Measurements from ENCODE around the gene FAM83F.

FAM83F gene

DNA sequence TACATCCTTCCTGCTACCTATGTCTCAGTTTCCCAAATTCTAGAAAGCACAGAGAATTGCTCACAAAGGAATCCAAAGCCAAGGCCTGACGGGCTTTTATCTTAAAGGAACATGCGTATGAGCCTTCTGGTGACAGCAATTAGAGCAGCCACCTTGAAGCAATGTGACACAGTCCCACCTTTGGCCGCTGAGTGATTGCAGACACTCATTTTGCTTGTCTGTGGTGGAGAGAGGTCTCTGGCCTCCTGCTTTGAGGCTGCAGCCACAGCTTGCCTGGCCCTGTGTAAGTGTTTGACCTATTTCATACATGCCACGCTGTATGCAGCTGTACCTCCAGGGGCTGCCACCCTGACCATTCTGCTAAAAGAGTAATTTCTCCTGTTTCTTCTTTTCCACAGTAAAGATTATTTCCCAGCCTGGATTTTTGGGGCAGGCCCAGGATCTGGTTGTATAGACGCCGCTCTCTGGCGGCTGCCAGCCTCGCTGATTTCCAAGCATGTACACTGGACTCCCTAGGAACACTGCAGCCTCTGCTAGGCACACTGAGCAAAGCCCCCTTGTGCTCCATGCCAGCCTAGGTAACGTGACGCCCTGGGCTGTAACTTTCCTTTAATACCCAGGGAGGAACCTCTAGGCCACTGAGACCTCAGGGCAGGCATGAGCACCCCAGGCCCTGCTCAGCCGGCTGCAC lies 35.7 kb upstream of the FAM83F start:
- no peak overlapping the region for H3K4me3 Mint-ChIP-seq

DNA sequence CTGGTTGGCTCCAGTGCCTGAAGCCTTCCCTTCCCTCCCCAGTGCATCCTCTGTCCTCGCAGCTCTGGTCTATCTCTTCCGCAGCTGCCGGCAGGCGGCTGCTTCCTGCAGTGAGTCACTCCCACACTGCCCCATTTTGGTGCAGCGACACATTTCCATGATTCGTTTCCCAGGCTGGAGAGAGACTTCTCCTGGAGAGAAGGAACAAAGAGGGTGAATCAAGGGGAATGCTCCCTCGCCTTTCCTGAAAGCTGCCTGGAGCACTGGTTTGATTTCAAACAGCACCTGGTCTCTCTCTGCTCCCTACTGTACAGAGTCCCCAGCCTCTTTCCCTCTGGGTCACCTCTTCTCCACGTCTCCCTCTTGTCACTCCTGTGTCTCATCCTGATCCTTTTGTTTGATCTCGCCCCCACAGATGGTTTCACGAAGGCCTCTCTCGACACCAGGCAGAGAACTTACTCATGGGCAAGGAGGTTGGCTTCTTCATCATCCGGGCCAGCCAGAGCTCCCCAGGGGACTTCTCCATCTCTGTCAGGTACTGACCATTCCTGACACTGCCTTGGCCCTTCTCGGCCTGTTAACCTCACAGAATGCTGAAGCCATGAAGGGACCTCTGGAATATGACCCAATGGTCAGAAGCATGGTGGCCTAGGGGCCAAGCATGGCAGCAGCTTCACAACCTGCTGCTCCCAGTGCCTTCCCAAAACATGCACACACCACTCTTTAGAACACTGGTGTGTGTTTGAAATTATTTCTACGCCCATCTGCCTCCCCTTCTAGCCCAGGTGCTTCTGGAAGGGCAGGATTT lies 34.9 kb upstream of the FAM83F start, which contains the start of gene TMA7B:
Gene TMA7B (plus strand): TSS at position 758 of the 808 bp plus-strand sequence. CDS start 3,978 bp downstream, outside the sequence.
- H3K27me3 Mint-ChIP-seq = no peaks in the 10 kb centered on the region
- peak within 1 kb of the TSS; percentile 40 for H3K4me3 Mint-ChIP-seq
- H3K36me3 Mint-ChIP-seq (ENCODE audit: low read depth) = peaks cover 87% of the 10 kb centered on the region
- H3K4me1 Mint-ChIP-seq (ENCODE audit: low read depth) = peaks cover 82% of the 10 kb centered on the region
- DNase-seq = peak; percentile 63
- no peaks in the 10 kb centered on the region for H3K9me3 Mint-ChIP-seq
- H3K27ac Mint-ChIP-seq = peak within 1 kb of the TSS; percentile 81

More for the DNA sequence above, 35.7 kb upstream of the FAM83F start:
- Mint-ChIP-seq H3K4me1 (ENCODE audit: low read depth) (peaks cover 85% of the 10 kb centered on the region), H3K27me3 (no peaks in the 10 kb centered on the region), H3K9me3 (no peaks in the 10 kb centered on the region), H3K27ac (no peak overlapping the region), H3K36me3 (ENCODE audit: low read depth) (peaks cover 85% of the 10 kb centered on the region)
- DNase-seq = no peak

DNA sequence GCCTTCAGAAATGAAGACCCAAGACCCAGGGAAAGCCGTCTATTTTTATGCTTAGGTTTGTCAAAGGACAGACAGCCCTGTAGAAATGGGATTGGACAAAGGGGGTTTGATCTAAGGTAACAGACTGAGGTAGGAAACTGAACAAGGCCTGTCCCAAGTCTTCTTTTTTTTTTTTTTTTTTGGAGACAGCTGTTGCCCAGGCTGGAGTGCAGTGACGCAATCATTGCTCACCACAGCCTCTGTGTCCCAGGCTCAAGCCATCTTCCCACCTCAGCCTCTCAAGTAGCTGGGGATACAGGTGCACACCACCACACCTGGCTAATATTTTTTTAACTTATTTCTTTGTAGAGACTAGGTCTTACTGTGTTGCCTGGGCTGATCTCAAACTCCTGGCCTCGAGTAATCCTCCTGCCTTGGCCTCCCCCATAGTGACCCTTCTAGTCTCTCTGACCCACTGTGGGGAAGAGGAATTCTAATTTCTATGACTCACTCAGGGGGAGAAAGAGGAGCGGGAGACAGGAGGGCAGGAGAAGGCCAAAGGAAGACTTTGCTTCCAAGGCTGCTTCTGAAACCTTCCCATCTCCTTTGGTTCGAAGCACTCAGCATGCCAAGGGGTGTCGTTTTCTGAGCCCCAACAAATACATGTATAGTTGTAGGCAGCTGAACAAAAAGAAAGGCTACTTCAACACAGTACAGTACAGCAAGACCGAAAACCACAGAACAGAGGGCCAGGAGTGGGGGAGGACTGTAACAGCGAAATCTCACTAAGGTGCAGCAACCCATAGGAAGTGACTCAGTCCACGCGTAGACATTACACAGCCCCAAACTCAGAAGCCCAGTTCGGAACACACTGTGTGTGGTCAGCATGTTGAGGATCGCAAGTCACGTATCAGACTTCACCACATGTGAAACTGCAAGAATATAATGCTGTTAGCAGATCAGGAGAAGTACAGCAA lies 33.7 kb upstream of the FAM83F start:
- DNase-seq = peak; percentile 72
- Mint-ChIP-seq H3K27me3 (no peaks in the 10 kb centered on the region), H3K4me1 (ENCODE audit: low read depth) (peaks cover 77% of the 10 kb centered on the region), H3K4me3 (peak overlapping the region; percentile 40), H3K36me3 (ENCODE audit: low read depth) (peaks cover 87% of the 10 kb centered on the region), H3K27ac (peak overlapping the region; percentile 81), H3K9me3 (no peaks in the 10 kb centered on the region)

DNA sequence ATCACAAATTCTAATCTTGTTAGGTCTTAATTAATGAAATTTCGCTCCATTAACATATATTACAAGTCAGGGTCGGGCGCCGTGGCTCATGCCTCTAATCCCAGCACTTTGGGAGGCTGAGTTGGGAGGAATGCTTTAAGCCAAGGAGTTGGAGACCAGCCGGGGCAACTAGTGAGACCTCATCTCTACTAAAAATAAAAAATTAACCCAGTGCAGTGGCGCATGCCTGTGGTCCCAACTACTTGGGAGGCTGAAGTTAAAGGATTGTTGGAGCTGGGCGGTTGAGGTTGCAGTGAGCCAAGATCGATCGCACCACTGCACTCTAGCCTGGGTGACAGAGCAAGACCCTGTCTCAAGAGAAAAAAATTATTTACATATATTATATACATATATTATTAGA lies 32.7 kb upstream of the FAM83F start:
- DNase-seq = no peak
- H3K27ac Mint-ChIP-seq = peak overlapping the region; percentile 81
- H3K9me3 Mint-ChIP-seq = no peaks in the 10 kb centered on the region
- peaks cover 90% of the 10 kb centered on the region for H3K36me3 Mint-ChIP-seq (ENCODE audit: low read depth)
- H3K4me1 Mint-ChIP-seq (ENCODE audit: low read depth) = peaks cover 77% of the 10 kb centered on the region
- H3K27me3 Mint-ChIP-seq = no peaks in the 10 kb centered on the region
- peak overlapping the region; percentile 40 for H3K4me3 Mint-ChIP-seq

DNA sequence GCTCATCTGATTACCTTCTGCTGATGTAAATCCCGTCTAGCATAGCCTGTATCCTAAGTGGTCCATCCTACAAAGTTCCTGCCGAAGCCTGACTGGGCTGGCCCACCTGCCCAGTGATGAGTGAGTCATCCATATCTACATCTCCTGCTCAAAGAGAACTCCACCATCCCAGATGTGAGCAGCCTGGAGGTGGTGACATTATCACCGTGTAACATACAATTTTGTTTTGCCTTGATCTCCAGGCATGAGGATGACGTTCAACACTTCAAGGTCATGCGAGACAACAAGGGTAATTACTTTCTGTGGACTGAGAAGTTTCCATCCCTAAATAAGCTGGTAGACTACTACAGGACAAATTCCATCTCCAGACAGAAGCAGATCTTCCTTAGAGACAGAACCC lies 29.0 kb upstream of the FAM83F start:
- Mint-ChIP-seq H3K27me3 (no peaks in the 10 kb centered on the region), H3K36me3 (ENCODE audit: low read depth) (peaks cover 90% of the 10 kb centered on the region), H3K4me1 (ENCODE audit: low read depth) (peaks cover 42% of the 10 kb centered on the region), H3K9me3 (no peaks in the 10 kb centered on the region), H3K27ac (peak overlapping the region; percentile 66), H3K4me3 (no peak overlapping the region)
- no peak for DNase-seq

DNA sequence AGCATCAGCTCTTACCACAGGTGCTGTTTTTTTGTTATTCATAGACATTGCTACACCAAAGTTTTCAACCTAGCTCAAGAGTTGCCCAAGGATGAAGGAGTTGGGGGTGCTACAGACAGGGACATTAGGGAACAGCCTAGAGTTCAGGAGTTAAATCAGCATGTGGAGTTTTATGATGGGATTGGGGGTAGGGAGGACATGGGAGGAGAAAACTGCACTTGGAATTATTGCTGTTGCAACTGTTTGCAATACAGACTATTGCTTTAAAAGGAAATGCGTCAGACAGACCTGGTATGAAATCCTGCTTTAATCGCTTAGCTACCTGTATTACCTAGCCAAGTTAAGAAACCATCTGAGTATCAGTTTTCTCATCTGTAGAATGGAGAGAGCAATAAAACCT lies 28.3 kb upstream of the FAM83F start:
- Mint-ChIP-seq H3K4me1 (ENCODE audit: low read depth) (peaks cover 35% of the 10 kb centered on the region), H3K9me3 (no peaks in the 10 kb centered on the region), H3K4me3 (no peak overlapping the region), H3K36me3 (ENCODE audit: low read depth) (peaks cover 92% of the 10 kb centered on the region), H3K27me3 (no peaks in the 10 kb centered on the region), H3K27ac (peak overlapping the region; percentile 77)
- no peak for DNase-seq

DNA sequence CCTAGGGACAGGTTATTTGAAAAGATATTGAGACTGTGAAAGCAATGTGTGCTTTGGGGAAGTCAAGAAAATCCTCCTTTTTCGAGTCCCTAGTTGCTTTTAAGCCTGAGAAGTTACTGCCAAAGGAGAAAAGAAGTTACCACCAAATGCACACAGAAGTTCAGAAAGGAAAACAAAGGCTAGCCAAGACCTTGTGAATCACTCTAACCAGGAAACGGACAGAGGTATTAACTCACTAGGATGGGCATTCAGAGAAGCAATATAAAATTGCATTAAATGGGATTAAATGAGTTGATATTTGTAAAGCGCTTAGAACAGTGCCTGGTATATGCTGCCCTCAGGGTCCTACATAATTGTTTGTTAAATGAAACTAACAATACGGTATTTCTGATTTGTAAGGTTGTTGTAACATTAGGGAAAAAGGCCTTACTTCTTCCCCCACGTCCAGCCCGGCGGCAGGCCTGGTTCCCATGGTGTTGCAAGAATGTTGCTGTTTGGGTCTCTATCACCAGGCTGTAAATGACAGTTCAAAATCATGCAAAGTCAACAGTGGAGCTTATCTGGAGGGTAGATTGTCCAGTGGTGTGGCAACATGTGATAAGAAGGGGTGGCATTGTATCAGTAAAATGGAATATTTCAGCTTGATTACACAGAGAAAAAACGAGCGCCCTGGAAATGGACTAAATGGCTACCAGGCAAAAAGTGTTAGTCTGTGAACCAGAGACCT lies 27.5 kb upstream of the FAM83F start:
- Mint-ChIP-seq H3K4me3 (no peak overlapping the region), H3K27me3 (no peaks in the 10 kb centered on the region), H3K36me3 (ENCODE audit: low read depth) (peaks cover 94% of the 10 kb centered on the region), H3K4me1 (ENCODE audit: low read depth) (peaks cover 28% of the 10 kb centered on the region), H3K9me3 (no peaks in the 10 kb centered on the region), H3K27ac (peak overlapping the region; percentile 77)
- DNase-seq = no peak

DNA sequence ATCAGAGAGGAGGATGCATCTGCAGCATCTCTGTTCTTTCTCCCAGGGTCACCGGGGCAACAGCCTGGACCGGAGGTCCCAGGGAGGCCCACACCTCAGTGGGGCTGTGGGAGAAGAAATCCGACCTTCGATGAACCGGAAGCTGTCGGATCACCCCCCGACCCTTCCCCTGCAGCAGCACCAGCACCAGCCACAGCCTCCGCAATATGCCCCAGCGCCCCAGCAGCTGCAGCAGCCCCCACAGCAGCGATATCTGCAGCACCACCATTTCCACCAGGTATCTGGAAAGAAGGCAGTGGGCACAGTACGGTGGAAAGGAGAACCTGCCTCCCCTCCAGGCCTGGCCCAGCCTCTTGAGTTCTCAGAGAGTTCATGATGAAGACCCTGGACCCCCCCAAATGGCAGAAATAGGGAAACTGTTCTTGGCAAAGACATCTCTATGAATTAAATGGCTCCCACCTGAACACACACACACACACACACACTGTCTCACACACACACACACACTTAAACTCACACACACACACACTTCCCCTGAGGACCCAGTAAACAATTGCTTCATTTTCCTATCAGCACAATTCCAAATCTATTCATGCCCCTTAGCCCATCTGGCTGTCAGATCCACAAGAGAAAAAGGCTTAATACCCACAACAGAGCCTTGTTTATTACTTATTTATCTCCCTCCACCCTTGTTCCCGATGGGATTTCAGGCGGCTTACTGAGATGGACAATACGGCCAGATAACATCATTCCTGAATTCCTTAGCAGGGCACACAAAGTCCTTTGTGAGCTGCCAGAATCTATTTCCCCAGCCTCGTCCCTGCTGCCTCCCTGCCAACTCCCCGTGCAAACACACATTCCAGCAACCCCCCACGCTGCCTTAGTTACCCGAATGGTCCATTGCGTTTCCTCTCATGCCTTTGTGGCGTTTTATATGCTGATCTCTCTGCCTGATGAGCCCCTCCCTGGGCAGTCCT lies 26.5 kb upstream of the FAM83F start:
- peaks cover 98% of the 10 kb centered on the region for H3K36me3 Mint-ChIP-seq (ENCODE audit: low read depth)
- H3K9me3 Mint-ChIP-seq = no peaks in the 10 kb centered on the region
- H3K27ac Mint-ChIP-seq = peak overlapping the region; percentile 6
- peaks cover 18% of the 10 kb centered on the region for H3K4me1 Mint-ChIP-seq (ENCODE audit: low read depth)
- H3K27me3 Mint-ChIP-seq = no peaks in the 10 kb centered on the region
- no peak for DNase-seq
- no peak overlapping the region for H3K4me3 Mint-ChIP-seq

DNA sequence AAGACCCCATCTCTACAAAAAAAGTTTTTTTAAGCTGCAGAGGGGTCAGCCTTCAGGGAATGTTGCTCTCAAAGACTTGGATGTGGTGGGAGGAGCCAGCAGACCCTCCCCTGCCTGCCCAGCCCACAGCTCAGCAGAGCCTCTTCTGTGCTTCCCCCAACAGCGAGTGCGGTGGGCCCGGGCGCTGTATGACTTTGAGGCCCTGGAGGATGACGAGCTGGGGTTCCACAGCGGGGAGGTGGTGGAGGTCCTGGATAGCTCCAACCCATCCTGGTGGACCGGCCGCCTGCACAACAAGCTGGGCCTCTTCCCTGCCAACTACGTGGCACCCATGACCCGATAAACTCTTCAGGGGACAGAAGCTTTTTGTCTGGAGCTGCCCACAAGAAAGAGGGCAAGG lies 24.0 kb upstream of the FAM83F start:
- DNase-seq = no peak
- no peak overlapping the region for H3K4me3 Mint-ChIP-seq
- no peaks in the 10 kb centered on the region for H3K9me3 Mint-ChIP-seq
- H3K4me1 Mint-ChIP-seq (ENCODE audit: low read depth) = peaks cover 6% of the 10 kb centered on the region
- H3K27me3 Mint-ChIP-seq = no peaks in the 10 kb centered on the region
- H3K27ac Mint-ChIP-seq = no peak overlapping the region
- H3K36me3 Mint-ChIP-seq (ENCODE audit: low read depth) = peaks cover 88% of the 10 kb centered on the region

DNA sequence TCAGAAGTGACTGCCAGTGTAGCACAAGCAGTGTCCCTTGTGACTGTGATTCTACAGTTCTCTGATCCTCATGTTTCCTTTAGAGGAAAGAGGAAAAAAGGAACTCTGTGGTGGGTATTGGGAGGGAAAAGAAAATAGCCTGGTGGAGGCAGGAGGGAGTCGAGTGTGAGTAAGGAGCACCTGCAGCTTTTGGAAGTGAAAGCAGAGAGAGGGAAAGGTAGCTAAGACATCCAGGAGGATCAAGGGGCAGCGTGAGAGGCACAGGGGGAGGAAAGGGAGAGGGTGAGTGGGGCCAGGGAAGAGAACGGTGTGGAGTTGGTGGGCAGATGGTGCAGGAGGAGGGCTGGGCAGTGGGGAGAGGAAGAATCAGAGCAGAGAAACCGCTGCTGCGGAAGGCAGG lies 22.1 kb upstream of the FAM83F start:
- DNase-seq = no peak
- Mint-ChIP-seq H3K9me3 (no peaks in the 10 kb centered on the region), H3K4me1 (ENCODE audit: low read depth) (no peaks in the 10 kb centered on the region), H3K27me3 (no peaks in the 10 kb centered on the region), H3K27ac (peak overlapping the region; percentile 0), H3K4me3 (no peak overlapping the region), H3K36me3 (ENCODE audit: low read depth) (peaks cover 78% of the 10 kb centered on the region)

DNA sequence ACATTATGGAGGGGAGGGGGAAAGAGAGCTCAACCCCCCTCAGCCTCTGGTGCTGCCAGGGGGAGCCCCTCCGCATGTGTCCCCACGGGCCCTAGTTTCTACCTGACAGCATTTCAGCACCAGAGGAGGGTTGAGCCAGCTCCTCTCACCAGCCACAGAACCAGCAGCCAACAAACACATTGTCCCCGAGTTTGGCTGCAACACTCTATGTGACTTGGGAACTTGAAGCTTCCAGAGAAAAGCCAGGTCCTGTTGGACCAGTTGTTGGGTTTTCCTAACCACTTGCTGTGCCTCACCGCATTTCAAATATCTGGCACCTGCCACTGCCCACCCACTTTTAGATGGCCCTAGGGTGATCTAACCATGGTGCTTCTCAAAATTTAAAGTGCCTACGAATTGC lies 21.1 kb upstream of the FAM83F start:
- Mint-ChIP-seq H3K36me3 (ENCODE audit: low read depth) (peaks cover 68% of the 10 kb centered on the region), H3K4me3 (no peak overlapping the region), H3K27ac (no peak overlapping the region), H3K4me1 (ENCODE audit: low read depth) (no peaks in the 10 kb centered on the region), H3K9me3 (no peaks in the 10 kb centered on the region), H3K27me3 (no peaks in the 10 kb centered on the region)
- no peak for DNase-seq

DNA sequence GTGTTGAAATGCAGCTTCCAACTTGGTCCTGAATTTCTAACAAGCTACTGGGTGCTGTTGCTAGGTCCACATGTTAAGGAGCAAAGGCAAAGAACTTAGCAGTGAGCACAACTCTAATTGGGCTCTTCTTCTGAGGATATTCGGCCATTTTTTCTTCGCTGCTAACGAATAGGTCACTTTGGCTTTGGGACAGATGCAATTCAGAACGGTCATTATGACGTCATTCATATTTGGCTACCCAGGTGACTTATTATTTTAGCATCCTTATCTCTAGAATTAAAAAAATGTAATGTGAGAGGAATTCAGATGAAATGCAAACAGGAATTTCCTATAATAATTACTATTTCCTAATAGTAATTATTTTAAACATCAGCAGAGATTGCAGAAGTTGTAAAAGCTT lies 20.7 kb upstream of the FAM83F start:
- no peak overlapping the region for H3K4me3 Mint-ChIP-seq
- H3K27me3 Mint-ChIP-seq = no peaks in the 10 kb centered on the region
- DNase-seq = no peak
- H3K36me3 Mint-ChIP-seq (ENCODE audit: low read depth) = peaks cover 64% of the 10 kb centered on the region
- no peak overlapping the region for H3K27ac Mint-ChIP-seq
- peaks cover 4% of the 10 kb centered on the region for H3K4me1 Mint-ChIP-seq (ENCODE audit: low read depth)
- no peaks in the 10 kb centered on the region for H3K9me3 Mint-ChIP-seq

DNA sequence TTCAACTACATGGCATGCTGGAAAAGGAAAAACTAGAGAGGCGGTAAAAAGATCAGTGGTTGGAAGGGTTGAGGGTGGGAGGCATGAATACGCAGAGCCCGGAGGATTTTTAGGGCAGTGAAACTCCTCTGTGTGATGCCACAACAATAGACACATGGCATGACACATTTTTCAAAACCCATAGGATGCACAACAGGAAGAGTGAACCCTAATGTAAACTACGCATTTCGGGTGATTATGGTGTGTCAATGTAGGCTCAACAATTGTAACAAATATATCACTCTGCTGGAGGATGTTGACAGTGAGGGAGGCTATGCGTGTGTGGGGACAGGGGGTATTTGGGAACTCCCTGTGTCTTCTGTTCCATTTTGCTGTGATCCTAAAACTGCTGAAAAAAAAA lies 15.7 kb upstream of the FAM83F start:
- Mint-ChIP-seq H3K4me3 (no peak overlapping the region), H3K36me3 (ENCODE audit: low read depth) (peaks cover 17% of the 10 kb centered on the region), H3K27me3 (no peaks in the 10 kb centered on the region), H3K4me1 (ENCODE audit: low read depth) (peaks cover 21% of the 10 kb centered on the region), H3K27ac (peak overlapping the region; percentile 2), H3K9me3 (no peaks in the 10 kb centered on the region)
- DNase-seq = no peak
